HEK293 (cell line): ENCODE results near the gene LIPE.

Experiments used
- CTCF ChIP-seq: fragments of 450-650 bp; formaldehyde crosslinking; IDR thresholded peaks from 2 replicates; pipeline ENCODE4 v1.5.1; 2016; ENCODE audit warnings: missing biosample characterization, missing genetic modification characterization
- GLIS2 ChIP-seq: fragments of 450-650 bp; formaldehyde crosslinking; IDR thresholded peaks from 2 replicates; pipeline ENCODE4 v1.5.1; 2016; ENCODE audit warnings: missing biosample characterization, missing genetic modification characterization
- KLF1 ChIP-seq: fragments of 450-650 bp; formaldehyde crosslinking; IDR thresholded peaks from 2 replicates; pipeline ENCODE4 v1.5.1; 2016; ENCODE audit warnings: missing biosample characterization, missing genetic modification characterization
- KLF7 ChIP-seq: fragments of 450-650 bp; formaldehyde crosslinking; IDR thresholded peaks from 2 replicates; pipeline ENCODE4 v1.5.1; 2016; ENCODE audit warnings: missing biosample characterization, missing genetic modification characterization, borderline replicate concordance
- MZF1 ChIP-seq: fragments of 450-650 bp; formaldehyde crosslinking; IDR thresholded peaks from 2 replicates; pipeline ENCODE4 v1.5.1; 2017; ENCODE audit warnings: missing biosample characterization, missing genetic modification characterization, borderline replicate concordance
- PRDM10 ChIP-seq: fragments of 450-650 bp; formaldehyde crosslinking; IDR thresholded peaks from 2 replicates; pipeline ENCODE4 v1.5.1; 2016; ENCODE audit warnings: missing biosample characterization, missing genetic modification characterization
- SETDB1 ChIP-seq: IDR thresholded peaks from one replicate; pipeline ENCODE4 v1.6.1; 2017; ENCODE audit warnings: mild to moderate bottlenecking, low read length, moderate library complexity, mixed read lengths; ENCODE audit not compliant: insufficient read length
- SP3 ChIP-seq: fragments of 450-650 bp; formaldehyde crosslinking; IDR thresholded peaks from 2 replicates; pipeline ENCODE4 v1.5.1; 2016; ENCODE audit warnings: missing biosample characterization, missing genetic modification characterization
- YY2 ChIP-seq: fragments of 450-650 bp; formaldehyde crosslinking; IDR thresholded peaks from 2 replicates; pipeline ENCODE4 v1.5.1; 2016; ENCODE audit warnings: missing biosample characterization, missing genetic modification characterization
- ZBTB6 ChIP-seq: fragments of 450-650 bp; formaldehyde crosslinking; IDR thresholded peaks from 2 replicates; pipeline ENCODE4 v1.5.1; 2017; ENCODE audit warnings: missing biosample characterization, missing genetic modification characterization
- ZNF112 ChIP-seq: fragments of 450-650 bp; formaldehyde crosslinking; IDR thresholded peaks from 2 replicates; pipeline ENCODE4 v1.5.0; 2017; ENCODE audit warnings: missing biosample characterization, missing genetic modification characterization
- ZNF132 ChIP-seq: fragments of 450-650 bp; formaldehyde crosslinking; IDR thresholded peaks from 2 replicates; pipeline ENCODE4 v1.5.1; 2017; ENCODE audit warnings: missing biosample characterization, missing genetic modification characterization, borderline replicate concordance
- ZNF16 ChIP-seq: fragments of 450-650 bp; formaldehyde crosslinking; IDR thresholded peaks from 2 replicates; pipeline ENCODE4 v1.5.1; 2016; ENCODE audit warnings: low read depth, missing biosample characterization, missing genetic modification characterization
- ZNF174 ChIP-seq: fragments of 450-650 bp; formaldehyde crosslinking; IDR thresholded peaks from 2 replicates; pipeline ENCODE4 v1.5.0; 2017; ENCODE audit warnings: missing biosample characterization, mild to moderate bottlenecking, missing genetic modification characterization
- ZNF292 ChIP-seq: fragments of 450-650 bp; formaldehyde crosslinking; IDR thresholded peaks from 2 replicates; pipeline ENCODE4 v1.5.1; 2016; ENCODE audit warnings: low read depth, missing biosample characterization, missing genetic modification characterization, borderline replicate concordance
- ZNF324 ChIP-seq: fragments of 450-650 bp; formaldehyde crosslinking; IDR thresholded peaks from 2 replicates; pipeline ENCODE4 v1.5.1; 2016; ENCODE audit warnings: missing biosample characterization, missing genetic modification characterization
- ZNF341 ChIP-seq: fragments of 450-650 bp; formaldehyde crosslinking; IDR thresholded peaks from 2 replicates; pipeline ENCODE4; 2016; ENCODE audit warnings: low read depth, missing biosample characterization, missing genetic modification characterization
- ZNF423 ChIP-seq: fragments of 450-650 bp; formaldehyde crosslinking; IDR thresholded peaks from 2 replicates; pipeline ENCODE4 v1.5.1; 2016; ENCODE audit warnings: missing biosample characterization, missing genetic modification characterization
- ZNF530 ChIP-seq: fragments of 450-650 bp; formaldehyde crosslinking; IDR thresholded peaks from 2 replicates; pipeline ENCODE4 v1.5.1; 2016; ENCODE audit warnings: low read depth, missing biosample characterization, missing genetic modification characterization
- ZNF596 ChIP-seq: fragments of 450-650 bp; IDR thresholded peaks from 2 replicates; pipeline ENCODE4 v1.5.0; 2018; ENCODE audit warnings: missing biosample characterization, mild to moderate bottlenecking, missing genetic modification characterization, moderate library complexity
- ZNF621 ChIP-seq: fragments of 450-650 bp; formaldehyde crosslinking; IDR thresholded peaks from 2 replicates; pipeline ENCODE4 v1.5.1; 2017; ENCODE audit warnings: missing biosample characterization, missing genetic modification characterization
- TF ChIP-seq, protein P1 (sequence below): fragments of 450-650 bp; formaldehyde crosslinking; IDR thresholded peaks from 2 replicates; pipeline ENCODE4 v1.5.1; 2016; ENCODE audit warnings: missing biosample characterization, missing genetic modification characterization, borderline replicate concordance

LIPE gene

GRCh38 chr19:42397263-42398166 lies 29.7 kb downstream of the LIPE start (continued):
- TF ChIP-seq KLF1 (tag by site-specific recombination): 0 out of 2 replicates have a peak, but pooled peaks have one; percentile 6
- TF ChIP-seq MZF1 (tag by site-specific recombination): no peak
- TF ChIP-seq ZNF341 (tag by site-specific recombination): no peak
- TF ChIP-seq YY2: no peak
- peak; percentile 35; the same call in 1 of the 2 replicates for TF ChIP-seq KLF7 (tag by site-specific recombination)
- peak; percentile 69; the same call in 1 of the 2 replicates for TF ChIP-seq CTCF (tag by site-specific recombination)
- TF ChIP-seq ZNF324: peak; percentile 20; the same call in 1 of the 2 replicates
- no peak for TF ChIP-seq SETDB1
- TF ChIP-seq ZNF16 (tag by site-specific recombination): peak; percentile 48; the same call in 1 of the 2 replicates
- TF ChIP-seq ZNF174 (tag by site-specific recombination): no peak
- TF ChIP-seq ZNF423 (tag by site-specific recombination): no peak
- no peak for TF ChIP-seq ZNF596 (tag by site-specific recombination)
- no peak for TF ChIP-seq ZNF530
- no peak for TF ChIP-seq ZBTB6 (tag by site-specific recombination)
- TF ChIP-seq ZNF292 (tag by site-specific recombination): no peak
- TF ChIP-seq PRDM10 (tag by site-specific recombination): peak; percentile 56
- no peak for TF ChIP-seq ZNF132 (tag by site-specific recombination)
- TF ChIP-seq, protein P1, sequence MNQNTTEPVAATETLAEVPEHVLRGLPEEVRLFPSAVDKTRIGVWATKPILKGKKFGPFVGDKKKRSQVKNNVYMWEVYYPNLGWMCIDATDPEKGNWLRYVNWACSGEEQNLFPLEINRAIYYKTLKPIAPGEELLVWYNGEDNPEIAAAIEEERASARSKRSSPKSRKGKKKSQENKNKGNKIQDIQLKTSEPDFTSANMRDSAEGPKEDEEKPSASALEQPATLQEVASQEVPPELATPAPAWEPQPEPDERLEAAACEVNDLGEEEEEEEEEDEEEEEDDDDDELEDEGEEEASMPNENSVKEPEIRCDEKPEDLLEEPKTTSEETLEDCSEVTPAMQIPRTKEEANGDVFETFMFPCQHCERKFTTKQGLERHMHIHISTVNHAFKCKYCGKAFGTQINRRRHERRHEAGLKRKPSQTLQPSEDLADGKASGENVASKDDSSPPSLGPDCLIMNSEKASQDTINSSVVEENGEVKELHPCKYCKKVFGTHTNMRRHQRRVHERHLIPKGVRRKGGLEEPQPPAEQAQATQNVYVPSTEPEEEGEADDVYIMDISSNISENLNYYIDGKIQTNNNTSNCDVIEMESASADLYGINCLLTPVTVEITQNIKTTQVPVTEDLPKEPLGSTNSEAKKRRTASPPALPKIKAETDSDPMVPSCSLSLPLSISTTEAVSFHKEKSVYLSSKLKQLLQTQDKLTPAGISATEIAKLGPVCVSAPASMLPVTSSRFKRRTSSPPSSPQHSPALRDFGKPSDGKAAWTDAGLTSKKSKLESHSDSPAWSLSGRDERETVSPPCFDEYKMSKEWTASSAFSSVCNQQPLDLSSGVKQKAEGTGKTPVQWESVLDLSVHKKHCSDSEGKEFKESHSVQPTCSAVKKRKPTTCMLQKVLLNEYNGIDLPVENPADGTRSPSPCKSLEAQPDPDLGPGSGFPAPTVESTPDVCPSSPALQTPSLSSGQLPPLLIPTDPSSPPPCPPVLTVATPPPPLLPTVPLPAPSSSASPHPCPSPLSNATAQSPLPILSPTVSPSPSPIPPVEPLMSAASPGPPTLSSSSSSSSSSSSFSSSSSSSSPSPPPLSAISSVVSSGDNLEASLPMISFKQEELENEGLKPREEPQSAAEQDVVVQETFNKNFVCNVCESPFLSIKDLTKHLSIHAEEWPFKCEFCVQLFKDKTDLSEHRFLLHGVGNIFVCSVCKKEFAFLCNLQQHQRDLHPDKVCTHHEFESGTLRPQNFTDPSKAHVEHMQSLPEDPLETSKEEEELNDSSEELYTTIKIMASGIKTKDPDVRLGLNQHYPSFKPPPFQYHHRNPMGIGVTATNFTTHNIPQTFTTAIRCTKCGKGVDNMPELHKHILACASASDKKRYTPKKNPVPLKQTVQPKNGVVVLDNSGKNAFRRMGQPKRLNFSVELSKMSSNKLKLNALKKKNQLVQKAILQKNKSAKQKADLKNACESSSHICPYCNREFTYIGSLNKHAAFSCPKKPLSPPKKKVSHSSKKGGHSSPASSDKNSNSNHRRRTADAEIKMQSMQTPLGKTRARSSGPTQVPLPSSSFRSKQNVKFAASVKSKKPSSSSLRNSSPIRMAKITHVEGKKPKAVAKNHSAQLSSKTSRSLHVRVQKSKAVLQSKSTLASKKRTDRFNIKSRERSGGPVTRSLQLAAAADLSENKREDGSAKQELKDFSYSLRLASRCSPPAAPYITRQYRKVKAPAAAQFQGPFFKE (tag by site-specific recombination): no peak
- TF ChIP-seq ZNF112 (tag by site-specific recombination): no peak
- no peak for TF ChIP-seq ZNF621
- no peak for TF ChIP-seq GLIS2 (tag by site-specific recombination)
- TF ChIP-seq SP3: no peak
